Lower leg skin (tissue), 3 donors: ENCODE data around the gene SF3A1.

Source experiments
- POLR2A ChIP-seq, 2 donors: fragments of 450-650 bp; IDR thresholded peaks; one replicate each; pipeline ENCODE4 v1.6.1; 2016 to 2017; ENCODE audit warnings: antibody characterized with exemption in 2 of 2, mild to moderate bottlenecking in 1 of 2, moderate library complexity in 1 of 2
- TF ChIP-seq, protein P1 (sequence below), 3 donors: fragments of 450-650 bp; IDR thresholded peaks; one replicate each; pipeline ENCODE4 v1.5.1; 2016; ENCODE audit warnings: antibody characterized with exemption in 3 of 3, mild to moderate bottlenecking in 3 of 3, moderate library complexity in 2 of 3

DNA sequence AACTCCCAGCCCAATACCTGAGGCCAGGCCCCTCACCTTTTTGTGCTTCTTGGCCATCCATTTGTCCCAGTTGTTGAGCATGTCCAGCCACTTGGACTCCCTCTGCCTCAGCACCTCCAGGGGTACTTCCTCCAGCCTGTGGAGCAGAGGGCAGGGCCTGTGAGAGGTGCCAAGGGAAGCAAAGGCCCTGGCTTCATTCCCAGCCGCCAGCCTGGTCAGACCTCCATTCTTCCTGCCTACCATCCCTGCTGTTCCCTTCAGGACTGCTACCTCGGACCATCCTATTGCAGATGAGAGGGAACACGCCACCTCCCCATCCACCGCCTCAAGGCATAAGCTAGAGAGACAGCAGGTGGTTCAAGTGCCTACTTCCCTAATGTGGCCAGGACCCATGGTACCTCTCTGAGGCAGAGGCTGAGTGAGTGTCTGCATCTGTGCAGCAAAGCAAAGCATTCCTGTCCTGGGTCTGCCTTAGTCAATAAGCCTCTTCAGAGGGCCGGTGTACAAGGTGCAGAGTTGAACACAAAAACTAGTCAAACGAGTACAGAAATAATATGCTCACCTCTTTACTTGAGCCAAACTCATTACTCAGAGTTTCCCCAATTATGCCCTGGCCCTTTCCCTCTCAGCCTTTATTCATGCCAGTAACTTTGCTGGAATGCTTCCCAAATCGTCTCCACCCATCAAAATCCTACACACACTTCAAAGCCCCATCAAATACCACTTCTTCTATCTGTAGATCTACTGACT is 52.0 kb downstream of the SF3A1 start:
- TF ChIP-seq, protein P1, sequence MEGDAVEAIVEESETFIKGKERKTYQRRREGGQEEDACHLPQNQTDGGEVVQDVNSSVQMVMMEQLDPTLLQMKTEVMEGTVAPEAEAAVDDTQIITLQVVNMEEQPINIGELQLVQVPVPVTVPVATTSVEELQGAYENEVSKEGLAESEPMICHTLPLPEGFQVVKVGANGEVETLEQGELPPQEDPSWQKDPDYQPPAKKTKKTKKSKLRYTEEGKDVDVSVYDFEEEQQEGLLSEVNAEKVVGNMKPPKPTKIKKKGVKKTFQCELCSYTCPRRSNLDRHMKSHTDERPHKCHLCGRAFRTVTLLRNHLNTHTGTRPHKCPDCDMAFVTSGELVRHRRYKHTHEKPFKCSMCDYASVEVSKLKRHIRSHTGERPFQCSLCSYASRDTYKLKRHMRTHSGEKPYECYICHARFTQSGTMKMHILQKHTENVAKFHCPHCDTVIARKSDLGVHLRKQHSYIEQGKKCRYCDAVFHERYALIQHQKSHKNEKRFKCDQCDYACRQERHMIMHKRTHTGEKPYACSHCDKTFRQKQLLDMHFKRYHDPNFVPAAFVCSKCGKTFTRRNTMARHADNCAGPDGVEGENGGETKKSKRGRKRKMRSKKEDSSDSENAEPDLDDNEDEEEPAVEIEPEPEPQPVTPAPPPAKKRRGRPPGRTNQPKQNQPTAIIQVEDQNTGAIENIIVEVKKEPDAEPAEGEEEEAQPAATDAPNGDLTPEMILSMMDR (IDR thresholded peaks at IDR 0.05) = no peak
- no peak for TF ChIP-seq POLR2A (IDR thresholded peaks at IDR 0.05)
